Measurements from ENCODE around the gene DCLK2. TPM values are rescaled to one million over a fixed set of nuclear protein-coding genes. Genes with fewer than 3 reads are reported as not detected.

The DCLK2 gene
- total and polyA plus RNA-seq, 9 donors = 4.4 to 9.8 (median 7.2) TPM

DNA sequence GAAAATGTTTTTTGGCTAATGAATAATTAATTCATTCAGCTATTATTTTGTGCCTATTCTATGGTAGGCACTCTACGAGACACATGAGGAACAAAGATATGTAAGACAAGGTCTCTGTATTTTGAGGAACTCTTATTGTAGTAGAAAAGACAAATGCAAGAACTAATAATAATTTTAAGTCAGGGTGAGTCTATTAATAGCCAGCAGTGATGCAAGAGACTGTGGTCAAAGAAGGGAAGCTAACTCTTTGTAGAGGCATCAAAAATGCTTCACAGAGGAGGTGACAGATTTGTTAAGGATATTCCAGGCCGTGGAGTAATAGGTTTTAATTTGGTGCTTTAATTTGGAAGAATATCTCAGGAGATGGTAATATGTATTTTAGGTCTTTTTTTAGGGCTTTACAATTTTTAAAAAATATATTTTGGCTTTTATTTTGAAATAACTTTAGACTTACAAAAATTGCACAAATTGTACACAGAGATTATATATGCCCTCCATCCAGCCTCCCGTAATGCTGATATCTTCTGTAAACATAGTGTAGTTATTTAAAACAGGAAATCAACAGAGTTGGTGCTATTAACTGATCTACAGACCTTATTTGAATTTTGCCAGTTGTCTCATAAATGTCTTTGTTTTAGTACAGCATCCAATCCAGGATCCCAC, 48.1 kb downstream of the DCLK2 start:
- WGBS, 3 donors = 55 to 68% (median 61%) methylated on average over 3 of the region's 3 CpGs

DNA sequence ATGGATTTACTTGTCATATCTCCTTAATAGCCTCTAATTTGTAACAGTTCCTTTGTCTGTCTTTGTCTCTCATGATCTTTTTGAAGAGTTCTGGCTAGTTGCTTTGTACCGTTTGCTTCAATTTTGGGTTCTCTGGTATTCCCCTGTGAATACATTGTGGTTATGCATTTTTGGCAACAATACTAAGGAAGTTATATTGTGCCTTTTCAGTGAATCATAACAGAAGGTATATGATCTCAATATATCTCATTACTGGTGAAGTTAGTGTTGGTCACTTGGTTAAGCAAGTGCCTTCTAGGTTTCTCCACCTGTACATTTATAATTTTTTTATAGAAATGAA, 48.6 kb downstream of the DCLK2 start:
- no peaks in the 10 kb centered on the region for H3K36me3 ChIP-seq
- no peaks in the 10 kb centered on the region for H3K27me3 ChIP-seq
- intact Hi-C loops (cut with DNase I) = no loop called here
- 28 to 49% (median 32%) methylated on average over 1 of the region's 1 CpG for WGBS, 3 donors
- H3K4me1 ChIP-seq (ENCODE audit: insufficient read depth) = no peaks in the 10 kb centered on the region
- H3K9me3 ChIP-seq = no peaks in the 10 kb centered on the region
- TF ChIP-seq, protein P1, sequence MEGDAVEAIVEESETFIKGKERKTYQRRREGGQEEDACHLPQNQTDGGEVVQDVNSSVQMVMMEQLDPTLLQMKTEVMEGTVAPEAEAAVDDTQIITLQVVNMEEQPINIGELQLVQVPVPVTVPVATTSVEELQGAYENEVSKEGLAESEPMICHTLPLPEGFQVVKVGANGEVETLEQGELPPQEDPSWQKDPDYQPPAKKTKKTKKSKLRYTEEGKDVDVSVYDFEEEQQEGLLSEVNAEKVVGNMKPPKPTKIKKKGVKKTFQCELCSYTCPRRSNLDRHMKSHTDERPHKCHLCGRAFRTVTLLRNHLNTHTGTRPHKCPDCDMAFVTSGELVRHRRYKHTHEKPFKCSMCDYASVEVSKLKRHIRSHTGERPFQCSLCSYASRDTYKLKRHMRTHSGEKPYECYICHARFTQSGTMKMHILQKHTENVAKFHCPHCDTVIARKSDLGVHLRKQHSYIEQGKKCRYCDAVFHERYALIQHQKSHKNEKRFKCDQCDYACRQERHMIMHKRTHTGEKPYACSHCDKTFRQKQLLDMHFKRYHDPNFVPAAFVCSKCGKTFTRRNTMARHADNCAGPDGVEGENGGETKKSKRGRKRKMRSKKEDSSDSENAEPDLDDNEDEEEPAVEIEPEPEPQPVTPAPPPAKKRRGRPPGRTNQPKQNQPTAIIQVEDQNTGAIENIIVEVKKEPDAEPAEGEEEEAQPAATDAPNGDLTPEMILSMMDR (IDR thresholded peaks at IDR 0.05) = no peak
- TF ChIP-seq POLR2A (IDR thresholded peaks at IDR 0.05) (no peak), EP300 (IDR thresholded peaks at IDR 0.05) (no peak)
- no peak for DNase-seq
- H3K27ac ChIP-seq = no peak overlapping the region
- H3K4me3 ChIP-seq = no peak overlapping the region

More for the DNA sequence above, 48.1 kb downstream of the DCLK2 start:
- H3K27ac ChIP-seq = no peak overlapping the region
- TF ChIP-seq POLR2A (IDR thresholded peaks at IDR 0.05) (no peak), EP300 (IDR thresholded peaks at IDR 0.05) (no peak)
- TF ChIP-seq, protein P1 (IDR thresholded peaks at IDR 0.05) = no peak
- DNase-seq = no peak
- no peaks in the 10 kb centered on the region for H3K9me3 ChIP-seq
- no peaks in the 10 kb centered on the region for H3K27me3 ChIP-seq
- no peaks in the 10 kb centered on the region for H3K4me1 ChIP-seq (ENCODE audit: insufficient read depth)
- H3K4me3 ChIP-seq = no peak overlapping the region
- intact Hi-C loops (cut with DNase I) = no loop called here
- H3K36me3 ChIP-seq = no peaks in the 10 kb centered on the region

DNA sequence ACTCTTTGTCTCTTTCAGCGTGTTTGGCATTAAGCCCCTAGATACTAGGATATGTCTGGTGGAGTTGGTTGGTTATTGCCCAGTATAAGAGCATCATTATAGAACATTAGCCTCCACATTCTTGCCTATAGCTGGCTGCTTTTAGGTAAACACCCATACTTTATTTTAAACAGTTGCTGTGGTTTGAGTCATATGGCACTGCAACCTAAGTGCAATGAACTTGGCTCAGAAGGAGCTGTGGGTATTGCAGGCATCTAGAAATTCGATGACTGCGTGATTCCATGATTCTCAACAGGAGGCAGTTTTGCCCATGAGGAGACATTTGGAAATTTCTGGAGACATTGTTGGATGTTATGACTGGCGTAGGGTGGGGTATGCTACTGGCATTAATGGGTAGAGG, 49.5 kb downstream of the DCLK2 start:
- Histone ChIP-seq H3K4me1 (ENCODE audit: insufficient read depth) (no peaks in the 10 kb centered on the region), H3K4me3 (no peak overlapping the region), H3K36me3 (no peaks in the 10 kb centered on the region), H3K27me3 (no peaks in the 10 kb centered on the region), H3K9me3 (no peaks in the 10 kb centered on the region), H3K27ac (no peak overlapping the region)
- intact Hi-C loops (cut with DNase I) = no loop called here
- 97 to 99% (median 98%) methylated on average over 4 of the region's 4 CpGs for WGBS, 3 donors
- TF ChIP-seq EP300 (IDR thresholded peaks at IDR 0.05) (no peak), POLR2A (IDR thresholded peaks at IDR 0.05) (no peak)
- TF ChIP-seq, protein P1 (IDR thresholded peaks at IDR 0.05) = no peak
- DNase-seq = no peak

DNA sequence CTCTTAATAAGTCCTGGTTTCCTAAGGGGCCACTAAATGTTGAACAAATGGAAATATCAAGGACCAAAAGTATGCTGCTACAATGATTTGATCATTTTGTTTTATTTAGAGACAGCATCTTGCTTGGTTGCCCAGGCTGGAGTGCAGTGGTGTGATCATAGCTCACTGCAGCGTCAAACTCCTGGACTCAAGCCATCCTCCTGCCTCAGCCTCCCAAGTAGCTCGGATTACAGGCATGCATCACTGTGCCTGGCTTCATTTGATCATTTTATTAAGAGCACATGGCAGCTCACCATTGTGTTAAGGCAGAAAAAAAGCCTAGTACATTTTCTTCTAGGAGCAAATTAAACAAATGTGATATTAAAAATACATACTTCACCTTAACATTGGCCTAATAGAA, 52.7 kb downstream of the DCLK2 start:
- H3K27ac ChIP-seq = no peak overlapping the region
- no peak for DNase-seq

More for the DNA sequence above, 52.7 kb downstream of the DCLK2 start:
- Histone ChIP-seq H3K9me3 (no peaks in the 10 kb centered on the region), H3K4me3 (no peak overlapping the region), H3K4me1 (ENCODE audit: insufficient read depth) (no peaks in the 10 kb centered on the region), H3K27me3 (no peaks in the 10 kb centered on the region), H3K36me3 (no peaks in the 10 kb centered on the region)
- intact Hi-C loops (cut with DNase I) = no loop called here
- 37 to 67% (median 55%) methylated on average over 2 of the region's 2 CpGs for WGBS, 3 donors
- TF ChIP-seq, protein P1 (IDR thresholded peaks at IDR 0.05) = no peak
- TF ChIP-seq EP300 (IDR thresholded peaks at IDR 0.05) = no peak
- no peak for TF ChIP-seq POLR2A (IDR thresholded peaks at IDR 0.05)

All from ovary (tissue), 9 donors.